Activated CD4-positive, alpha-beta T cell treated with anti-CD3 and anti-CD28 coated beads for 48 hours (primary cell): ENCODE measurements around the gene GGT1.
"Not testable (repeated sequence)": the region's sequence is repeated elsewhere in the genome, so short reads cannot be mapped to it uniquely, and the experiment has no call there.

Source experiments
- DNase-seq: peaks from one replicate; pipeline ENCODE4 v3.0.0-alpha.2; 2020

GGT1 gene

DNA sequence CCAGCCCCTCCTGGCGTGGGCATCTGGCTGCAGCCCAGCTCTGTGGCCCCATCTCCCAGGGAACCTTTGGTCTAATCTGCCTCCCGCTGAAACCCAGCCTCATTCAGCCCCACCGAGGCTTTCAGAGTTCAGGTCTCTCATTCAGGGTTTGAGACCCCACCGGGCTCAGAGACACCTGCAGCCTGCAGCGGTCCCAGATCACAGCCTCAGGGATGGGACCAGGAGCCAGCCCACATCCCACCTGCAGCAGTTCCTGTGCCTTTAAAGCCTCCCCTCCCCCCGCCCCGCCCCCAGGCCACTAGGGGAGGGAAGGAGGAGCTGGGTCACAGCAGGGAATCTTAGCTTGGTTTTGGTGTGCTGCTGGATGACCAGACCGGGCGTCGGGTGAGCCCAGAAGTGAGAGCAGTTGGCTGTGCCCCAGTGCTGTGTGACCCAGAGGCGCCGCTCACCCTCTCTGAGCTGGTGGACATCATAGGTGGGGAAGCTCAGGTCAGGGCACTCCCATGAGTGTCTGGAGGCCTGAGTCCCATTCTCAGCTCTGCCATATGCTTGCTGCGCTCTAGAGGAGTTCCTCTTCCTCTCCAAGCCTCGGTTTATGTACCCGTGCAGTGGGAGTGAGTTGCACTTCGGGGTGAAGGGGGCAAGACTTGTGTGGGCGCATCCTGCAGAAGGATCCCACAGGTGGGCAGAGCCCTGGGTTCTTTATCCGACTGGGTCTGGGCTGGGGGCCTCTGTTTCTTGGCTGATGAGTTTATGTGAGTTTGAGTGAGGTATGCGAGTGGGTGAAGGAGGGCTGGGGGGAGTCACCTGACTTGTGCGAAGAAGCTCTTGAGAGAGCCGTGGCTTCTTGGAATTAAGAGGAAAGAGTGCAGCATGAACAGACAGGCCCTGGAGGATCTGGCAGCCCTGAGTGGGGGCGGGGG lies at the start of gene GGT1:
Gene GGT1 (plus strand): TSS at position 347 of the 923 bp plus-strand sequence. CDS start 7,889 bp downstream, outside the sequence.
- DNase-seq, result not testable (repeated sequence)

DNA sequence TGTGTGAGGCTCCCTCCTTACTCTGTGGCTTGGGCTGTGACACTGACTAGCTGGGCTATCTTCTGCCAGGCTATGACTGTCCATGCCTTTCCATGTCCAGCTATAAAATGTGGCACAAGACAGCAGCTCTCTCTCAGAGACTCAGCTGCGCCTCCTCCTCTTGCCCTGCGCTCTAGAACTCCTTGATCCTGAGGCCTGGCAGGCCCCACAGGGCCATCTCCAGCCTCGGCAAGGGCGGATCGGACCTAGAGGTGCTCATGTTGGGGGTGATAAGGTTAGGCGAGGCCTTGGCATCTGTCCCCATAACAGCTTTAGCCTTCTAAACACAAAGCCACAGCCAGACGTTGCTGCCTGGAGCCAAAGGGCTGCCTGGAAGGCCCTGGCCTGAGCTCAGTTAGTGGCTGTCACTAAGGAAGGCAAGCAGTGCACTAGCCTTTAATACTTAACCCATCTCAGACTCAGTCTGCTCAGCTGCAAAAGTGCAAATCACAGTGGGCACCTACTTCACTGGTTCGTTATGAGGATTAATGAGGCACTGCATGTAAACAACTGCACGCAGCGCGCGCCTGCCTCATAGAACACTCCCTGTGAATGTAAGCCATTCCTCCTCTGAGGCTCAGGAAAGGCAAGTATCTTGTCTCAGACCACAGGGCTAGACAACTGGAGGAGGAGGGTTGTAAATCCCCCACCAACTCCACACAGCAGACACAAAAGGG lies 49.2 kb upstream of the GGT1 start:
- peak; percentile 11 for DNase-seq

- DNase-seq, result peak; percentile 50
These were observed 48.5 kb upstream of the GGT1 start, which contains the start of gene GUCD1 for GRCh38 chr22:24554313-24555164. GUCD1 (minus strand) TSS chr22:24555138; CDS start chr22:24554991, 147 bp downstream.

DNA sequence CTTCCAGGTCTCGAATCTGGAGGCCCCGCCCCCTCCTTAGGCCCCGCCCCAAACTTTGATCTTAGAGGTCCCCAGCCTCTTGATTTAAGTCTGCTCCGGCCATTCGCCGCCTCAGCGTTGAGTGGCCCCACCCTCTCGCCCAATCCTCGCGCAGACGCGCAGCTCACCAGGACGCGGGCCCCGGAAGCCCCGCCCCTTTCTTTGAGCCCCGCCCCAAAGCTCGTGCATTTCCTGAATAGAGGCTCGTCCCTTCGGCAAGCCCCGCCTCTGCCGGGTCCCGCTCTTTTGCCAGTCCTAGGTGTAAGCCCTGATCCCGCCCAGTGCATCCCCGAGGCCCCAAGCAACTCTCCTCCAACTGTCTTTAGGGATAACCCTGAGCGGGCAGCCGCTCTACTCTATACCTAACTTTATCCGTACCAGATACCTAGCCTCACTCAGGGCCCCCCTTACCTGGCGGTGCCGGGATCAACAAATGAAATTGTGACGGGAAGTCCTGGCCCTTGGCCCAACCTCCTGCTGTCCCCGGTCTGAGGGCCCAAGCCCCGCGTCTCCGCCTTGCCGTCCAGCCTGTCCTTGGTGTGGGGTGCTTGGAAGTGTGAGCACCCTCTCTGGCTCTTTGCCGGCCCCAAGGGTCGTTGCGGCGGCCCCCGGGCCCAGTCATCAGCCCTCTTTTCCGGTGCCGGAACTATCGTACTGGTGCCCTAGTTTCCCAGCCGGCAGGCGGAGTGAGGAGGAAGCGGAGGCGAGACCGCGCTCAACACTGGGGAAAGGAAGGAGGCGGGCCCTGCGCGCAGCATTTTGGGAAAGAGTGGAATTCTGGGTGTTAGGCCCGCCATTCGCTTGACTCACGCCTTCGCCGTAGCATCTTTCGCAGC lies 47.6 kb upstream of the GGT1 start, which contains the start of gene SNRPD3:
Gene SNRPD3 (plus strand): TSS at position 835 of the 875 bp plus-strand sequence. CDS start 1,676 bp downstream, outside the sequence.
- DNase-seq, result peak; percentile 100

GRCh38 chr22:24559471-24559870 lies 43.5 kb upstream of the GGT1 start:
- DNase-seq, result no peak

GRCh38 chr22:24563246-24563645 lies 39.7 kb upstream of the GGT1 start:
- DNase-seq, result no peak

GRCh38 chr22:24564376-24565058 lies 38.5 kb upstream of the GGT1 start:
- DNase-seq, result no peak

- DNase-seq, result no peak
These were observed 37.9 kb upstream of the GGT1 start for GRCh38 chr22:24565077-24565476.

DNA sequence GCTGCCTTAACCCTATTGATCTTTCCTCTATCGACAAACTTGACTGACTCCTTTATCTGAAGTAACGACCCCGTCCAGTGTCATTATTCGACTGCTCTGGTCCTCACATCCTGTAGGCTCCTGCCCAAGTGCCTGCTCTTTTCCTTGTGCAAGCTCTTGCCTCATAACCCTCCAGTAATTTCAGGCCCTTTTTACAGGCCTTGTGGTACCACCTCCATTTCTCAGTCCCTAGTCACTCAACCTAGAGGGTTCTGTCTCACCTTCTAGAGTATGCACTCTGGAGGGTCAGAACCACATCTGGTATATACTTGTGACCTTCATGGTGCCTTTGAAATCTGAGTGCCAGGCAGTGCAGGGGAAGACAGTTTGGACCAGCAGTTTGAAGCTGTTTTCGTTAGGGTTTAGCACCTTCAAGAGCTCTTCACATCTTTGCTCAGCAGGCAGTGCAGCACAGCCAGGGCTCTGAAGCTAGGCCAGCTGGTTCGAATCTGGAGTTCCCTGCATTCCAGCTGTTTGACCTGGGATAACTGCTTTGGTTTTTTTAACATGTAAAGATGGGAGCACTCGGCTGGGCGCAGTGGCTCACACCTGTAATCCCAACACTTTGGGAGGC lies 36.0 kb upstream of the GGT1 start:
- no peak for DNase-seq

DNA sequence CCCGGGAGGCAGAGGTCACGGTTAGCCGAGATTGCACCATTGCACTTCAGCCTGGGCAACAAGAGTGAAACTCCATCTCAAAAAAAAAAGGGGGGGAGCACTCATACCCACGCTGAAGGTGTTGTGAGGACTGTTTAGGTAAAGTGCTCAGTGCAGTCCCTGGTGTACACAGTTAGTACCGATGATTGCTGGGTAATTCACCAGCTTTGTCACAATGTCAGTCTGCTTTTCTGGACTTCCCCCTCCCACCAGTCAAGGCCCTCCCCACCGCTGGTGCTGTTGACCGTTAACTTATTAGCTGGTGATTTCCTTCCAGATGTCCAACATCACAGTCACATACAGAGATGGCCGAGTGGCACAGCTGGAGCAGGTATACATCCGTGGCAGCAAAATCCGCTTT lies 35.3 kb upstream of the GGT1 start:
- DNase-seq, result no peak

- DNase-seq, result no peak
These were observed 31.7 kb upstream of the GGT1 start for GRCh38 chr22:24571266-24571665.

- no peak for DNase-seq
These were observed 26.2 kb upstream of the GGT1 start for GRCh38 chr22:24576778-24577177.

- no peak for DNase-seq
These were observed 24.4 kb upstream of the GGT1 start for GRCh38 chr22:24578355-24579257.

GRCh38 chr22:24579258-24579601 lies 23.8 kb upstream of the GGT1 start:
- no peak for DNase-seq

- DNase-seq, result no peak
These were observed 22.7 kb upstream of the GGT1 start for GRCh38 chr22:24580276-24580675.

DNA sequence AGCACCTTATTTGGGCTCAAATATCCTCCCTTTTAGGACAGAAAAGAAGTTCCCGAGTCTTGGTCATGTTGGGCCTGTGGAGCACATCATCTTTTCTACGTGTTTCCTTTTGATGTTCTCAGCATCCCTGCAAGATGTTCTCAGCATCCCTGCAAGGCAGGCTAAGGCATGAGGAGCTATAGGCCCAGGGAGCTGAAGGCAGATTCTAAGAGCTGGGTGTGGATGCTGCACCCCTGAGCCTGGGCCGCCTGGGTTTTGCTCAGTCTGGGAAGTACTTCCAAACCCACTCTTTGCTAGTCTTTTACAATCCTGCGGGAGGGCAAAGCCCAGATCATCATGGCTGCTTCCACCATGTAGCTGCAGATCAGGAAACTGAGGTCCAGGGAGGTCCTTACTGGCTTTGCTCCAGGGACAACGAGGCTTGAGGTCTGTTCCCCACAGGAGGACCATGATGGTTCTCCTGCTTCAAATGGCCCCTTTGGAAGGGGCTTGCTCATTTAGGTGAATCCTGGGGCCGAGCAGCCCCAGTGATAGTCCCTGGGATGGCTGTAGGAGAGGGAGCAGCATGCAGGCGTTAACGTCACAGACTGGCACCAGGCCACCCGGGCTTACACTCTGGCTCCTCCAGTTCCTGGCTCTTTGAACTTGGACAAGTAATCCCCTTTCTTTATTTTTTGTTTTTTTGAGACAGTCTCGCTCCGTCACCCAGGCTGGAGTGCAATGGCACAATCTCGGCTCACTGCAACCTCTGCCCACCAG lies 20.8 kb upstream of the GGT1 start:
- no peak for DNase-seq

DNA sequence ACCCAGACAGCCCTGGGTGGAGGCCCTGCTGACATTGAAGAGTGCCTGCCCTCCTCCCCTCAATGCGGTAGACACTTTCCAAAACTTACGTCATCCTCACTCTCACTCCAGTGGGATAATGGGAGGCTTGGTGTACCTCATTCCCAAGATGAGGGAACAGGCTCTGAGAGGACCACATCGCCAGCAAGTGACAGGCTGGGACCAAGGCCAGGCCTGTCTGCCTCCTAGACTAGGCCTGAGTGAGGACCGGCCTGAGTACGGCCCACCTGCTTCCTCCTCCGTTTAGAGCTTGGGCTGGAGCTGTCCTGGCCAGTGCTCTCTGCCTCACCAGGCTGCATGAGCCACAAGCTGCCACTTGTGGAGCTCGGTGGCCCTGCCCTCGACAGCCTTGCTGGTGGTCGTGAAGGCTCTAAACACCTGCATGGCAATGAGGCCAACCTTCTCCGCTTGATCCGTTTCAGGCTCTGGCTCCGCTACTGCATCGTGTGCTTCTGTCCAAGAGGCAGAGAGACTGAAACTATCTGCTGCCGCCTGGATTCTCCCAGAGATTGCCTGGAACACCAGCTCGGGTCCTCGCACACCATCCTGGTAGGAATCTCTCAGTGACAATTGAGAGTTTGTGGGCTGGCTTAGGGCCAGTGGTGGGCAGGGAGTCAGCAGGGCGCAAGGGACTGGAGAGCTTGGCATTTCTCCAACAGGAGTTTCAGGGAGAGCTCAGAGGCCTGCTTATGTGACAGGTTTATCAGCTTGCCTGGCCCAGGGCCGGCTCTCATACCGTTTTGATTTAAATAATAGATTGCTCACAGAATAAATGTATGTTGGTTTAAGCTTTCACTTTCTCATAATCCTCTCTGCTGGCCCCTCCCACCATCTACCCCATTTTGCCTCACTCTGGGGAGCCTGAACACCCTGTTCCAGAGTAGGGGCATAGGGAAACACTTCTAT lies 19.5 kb upstream of the GGT1 start:
- no peak for DNase-seq
